GM18868 (cell line): Measurements from ENCODE around the gene INO80E.

Experiments used
- ATAC-seq: cut with Tn5 transposase; IDR thresholded peaks from one replicate; pipeline ENCODE4 v1.9.1; 2021; ENCODE audit warnings: mild to moderate bottlenecking, moderate library complexity; ENCODE audit not compliant: unreplicated experiment

The INO80E gene

GRCh38 chr16:29975134-29975538, 20.9 kb upstream of the INO80E start:
- no peak for ATAC-seq

- ATAC-seq, result no peak
These were observed 20.1 kb upstream of the INO80E start for GRCh38 chr16:29975811-29976511.

GRCh38 chr16:29977063-29977825, 18.8 kb upstream of the INO80E start:
- no peak for ATAC-seq

- ATAC-seq, result no peak
These were observed 18.0 kb upstream of the INO80E start for GRCh38 chr16:29978081-29978480.

GRCh38 chr16:29978564-29979270, 17.3 kb upstream of the INO80E start:
- ATAC-seq, result no peak

GRCh38 chr16:29982560-29983419, 13.3 kb upstream of the INO80E start:
- no peak for ATAC-seq

GRCh38 chr16:29983420-29984136, 12.5 kb upstream of the INO80E start:
- ATAC-seq, result no peak

GRCh38 chr16:29984137-29984763, 11.8 kb upstream of the INO80E start:
- no peak for ATAC-seq

- no peak for ATAC-seq
These were observed 11.3 kb upstream of the INO80E start for GRCh38 chr16:29984764-29985147.

- ATAC-seq, result no peak
These were observed 10.7 kb upstream of the INO80E start for GRCh38 chr16:29985271-29985811.

GRCh38 chr16:29986231-29986630, 9.8 kb upstream of the INO80E start:
- ATAC-seq, result no peak

- ATAC-seq, result no peak
These were observed 9.1 kb upstream of the INO80E start for GRCh38 chr16:29986931-29987330.

- no peak for ATAC-seq
These were observed 8.5 kb upstream of the INO80E start for GRCh38 chr16:29987371-29988085.

- no peak for ATAC-seq
These were observed 7.5 kb upstream of the INO80E start for GRCh38 chr16:29988346-29989075.

- no peak for ATAC-seq
These were observed 6.8 kb upstream of the INO80E start for GRCh38 chr16:29989111-29989858.

GRCh38 chr16:29990034-29990433, 6.0 kb upstream of the INO80E start:
- no peak for ATAC-seq

- no peak for ATAC-seq
These were observed 5.0 kb upstream of the INO80E start for GRCh38 chr16:29990883-29991570.
